HT-29 (cell line): Measurements from ENCODE around the gene SMARCB1. TPM values are rescaled to one million over a fixed set of nuclear protein-coding genes. Genes with fewer than 3 reads are reported as not detected.

Experiments used
- DNase-seq: peaks from one replicate; pipeline ENCODE4 v3.0.0-alpha.2; 2015; ENCODE audit warnings: low spot score
- total RNA-seq: library from RNA; depleted of rRNA; stranded (reverse); fragments of >200 nt; shearing (Covaris generic); gene quantifications from 2 replicates; pipeline ENCODE4 v1.2.3, GENCODE V29; 2014

SMARCB1 gene
- total RNA-seq, 1 experiment from 2014 or later = 67.6 TPM

GRCh38 chr22:23780146-23780748 lies 6.5 kb upstream of the SMARCB1 start:
- no peak for DNase-seq

- DNase-seq = no peak
Measured at GRCh38 chr22:23781065-23781464, 5.7 kb upstream of the SMARCB1 start.

- no peak for DNase-seq
Measured at GRCh38 chr22:23781511-23782183, 5.1 kb upstream of the SMARCB1 start.

- no peak for DNase-seq
Measured at GRCh38 chr22:23782252-23782651, 4.5 kb upstream of the SMARCB1 start.

GRCh38 chr22:23782703-23783102 lies 4.1 kb upstream of the SMARCB1 start:
- DNase-seq = no peak

GRCh38 chr22:23783265-23784150 lies 3.3 kb upstream of the SMARCB1 start:
- no peak for DNase-seq

- DNase-seq = no peak
Measured at GRCh38 chr22:23784215-23784732, 2.5 kb upstream of the SMARCB1 start.

GRCh38 chr22:23786261-23786710 lies 480 bp upstream of the SMARCB1 start:
- DNase-seq = no peak

GRCh38 chr22:23787600-23787896 lies 782 bp downstream of the SMARCB1 start:
- DNase-seq = no peak

GRCh38 chr22:23787910-23788309 lies 1.1 kb downstream of the SMARCB1 start:
- DNase-seq = no peak

GRCh38 chr22:23789121-23789520 lies 2.4 kb downstream of the SMARCB1 start:
- DNase-seq = no peak

GRCh38 chr22:23789638-23790037 lies 2.9 kb downstream of the SMARCB1 start:
- no peak for DNase-seq

GRCh38 chr22:23790819-23791737 lies 4.3 kb downstream of the SMARCB1 start:
- no peak for DNase-seq

GRCh38 chr22:23791738-23792645 lies 5.2 kb downstream of the SMARCB1 start:
- DNase-seq = no peak

GRCh38 chr22:23793326-23793725 lies 6.6 kb downstream of the SMARCB1 start:
- no peak for DNase-seq

GRCh38 chr22:23796461-23796860 lies 9.7 kb downstream of the SMARCB1 start:
- no peak for DNase-seq

GRCh38 chr22:23800297-23801237 lies 13.8 kb downstream of the SMARCB1 start:
- no peak for DNase-seq

GRCh38 chr22:23801238-23801821 lies 14.6 kb downstream of the SMARCB1 start:
- DNase-seq = no peak
